K562 (cell line): ENCODE results near the gene RAMAC.

Source experiments
- CTCF ChIP-seq, 3 experiments: IDR thresholded peaks in 2 of 3; conservative IDR thresholded peaks in 1 of 3; 2 replicates each; pipeline ENCODE4 v1.5.1; 2011 to 2012; ENCODE audit warnings: low read length in 3 of 3, mild to moderate bottlenecking in 3 of 3, control low read depth in 2 of 3, improper control_type of control experiment in 1 of 3, inconsistent platforms in 1 of 3, low read depth in 1 of 3, mixed read lengths in 1 of 3, moderate library complexity in 1 of 3; ENCODE audit not compliant: insufficient read depth in 2 of 3
- EP300 ChIP-seq: IDR thresholded peaks from 2 replicates; pipeline ENCODE4 v1.6.1; 2012; ENCODE audit warnings: low read length, improper control_type of control experiment
- FOXP1 ChIP-seq: sonication (generic); formaldehyde crosslinking; IDR thresholded peaks from 2 replicates; pipeline ENCODE4 v1.8.0; 2022; ENCODE audit warnings: mild to moderate bottlenecking, missing genetic modification reagents
- GABPB2 ChIP-seq: fragments of 250-450 bp; sonication (Bioruptor Pico); conservative IDR thresholded peaks from 2 replicates; pipeline ENCODE4 v1.5.1; 2021; ENCODE audit warnings: mild to moderate bottlenecking
- MYC ChIP-seq, 2 experiments: fragments of 250-450 bp in 1 of 2; sonication (Bioruptor Pico) in 1 of 2; IDR thresholded peaks; 2 replicates each; pipeline versions ENCODE4 v1.5.1 to v1.6.1; 2012 to 2021; ENCODE audit warnings: low read depth in 2 of 2, borderline replicate concordance in 1 of 2, improper control_type of control experiment in 1 of 2, low read length in 1 of 2, mild to moderate bottlenecking in 1 of 2, moderate library complexity in 1 of 2
- POLR2A ChIP-seq: fragments of 450-650 bp; conservative IDR thresholded peaks from 2 replicates; pipeline ENCODE4 v1.6.1; 2016
- TAF1 ChIP-seq: IDR thresholded peaks from 2 replicates; pipeline ENCODE4 v1.6.1; 2011; ENCODE audit warnings: mild to moderate bottlenecking, low read length, moderate library complexity; ENCODE audit not compliant: insufficient read depth, control insufficient read depth, severe bottlenecking; ENCODE audit errors: extremely low read depth
- TGIF2 ChIP-seq: sonication (generic); formaldehyde crosslinking; IDR thresholded peaks from 2 replicates; pipeline ENCODE4 v1.8.1; 2022; ENCODE audit warnings: mild to moderate bottlenecking, missing genetic modification reagents, moderate library complexity
- ZBTB2 ChIP-seq: fragments of 450-650 bp; IDR thresholded peaks from 2 replicates; pipeline ENCODE4 v1.6.1; 2016; ENCODE audit warnings: antibody characterized with exemption

- TF ChIP-seq ZBTB2 (no peak), MYC (IDR thresholded peaks at IDR 0.05; ENCODE audit: low read depth, low read length) (no peak), MYC (CRISPR knock-in tag; IDR thresholded peaks at IDR 0.05; ENCODE audit: borderline replicate concordance, low read depth) (no peak), FOXP1 (no peak), EP300 (no peak), GABPB2 (CRISPR knock-in tag) (no peak), TAF1 (no peak), POLR2A (no peak), TGIF2 (CRISPR knock-in tag) (no peak), CTCF (IDR thresholded peaks at IDR 0.05 in 2 of 3, conservative IDR thresholded peaks at IDR 0.05 in 1 of 3; ENCODE audit: insufficient read depth in 2 of 3, low read depth in 1 of 3, low read length in 3 of 3) (no peak)
Observed at GRCh38 chr15:82960766-82961165, 25.2 kb upstream of the RAMAC start.
